ENCODE measurements around the gene KCNK1. TPM values are rescaled to one million over a fixed set of nuclear protein-coding genes. Genes with fewer than 3 reads are reported as not detected.

The KCNK1 gene
- total RNA-seq, 1 experiment from 2014 or later, result 60.6 TPM

DNA sequence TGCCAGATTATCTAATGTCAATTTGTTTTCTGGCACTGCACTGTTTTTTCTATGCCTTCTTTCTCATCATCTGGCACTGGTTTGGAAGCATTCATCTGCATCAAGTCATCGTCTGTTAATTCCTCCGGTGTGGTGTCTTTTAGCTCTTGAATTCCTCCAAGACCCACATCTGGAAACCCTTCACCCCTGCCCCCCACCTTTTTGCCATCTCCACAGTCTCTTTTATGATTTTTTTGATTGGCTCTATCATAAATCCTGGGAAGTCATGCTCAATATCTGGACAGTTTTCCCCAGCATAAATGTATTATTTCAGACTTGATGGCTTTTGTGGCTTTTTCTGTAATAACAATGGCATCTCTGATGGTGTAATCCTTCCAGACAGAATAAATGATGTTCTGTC lies 10.4 kb upstream of the KCNK1 start:
- H3K9me2 ChIP-seq (ENCODE audit: insufficient read depth), result no peaks in the 10 kb centered on the region
- no peaks in the 10 kb centered on the region for H3F3A ChIP-seq (ENCODE audit: insufficient read depth, low read depth)
- intact Hi-C loops (cut with micrococcal nuclease; ENCODE audit: unreplicated experiment), result no loop called here
- ChIA-PET POLR2A (ENCODE audit: unreplicated experiment) (no interaction called here), CTCF (no interaction called here)
- no peak overlapping the region for H2AFZ ChIP-seq
- no peak for DNase-seq
- H3K36me3 ChIP-seq (ENCODE audit: low read depth), result no peaks in the 10 kb centered on the region
- H3K27ac ChIP-seq, result no peak overlapping the region
- H3K4me2 ChIP-seq, result no peak overlapping the region
- TF ChIP-seq CTCF (conservative IDR thresholded peaks at IDR 0.05), result no peak
- TF ChIP-seq EZH2 (IDR thresholded peaks at IDR 0.05; ENCODE audit: low read depth), result no peak
- H3K9me3 ChIP-seq (ENCODE audit: insufficient read depth, low read depth), result no peaks in the 10 kb centered on the region
- no peaks in the 10 kb centered on the region for H3K79me2 ChIP-seq (ENCODE audit: low read depth)
- H4K20me1 ChIP-seq (ENCODE audit: insufficient read depth), result no peaks in the 10 kb centered on the region
- BruUV-seq (replicated peaks), result no TSS peak
- H3K4me3 ChIP-seq, result no peak overlapping the region
- H3K27me3 ChIP-seq (ENCODE audit: insufficient read depth, low read depth), result no peaks in the 10 kb centered on the region
- H3K4me1 ChIP-seq (replicated peaks; ENCODE audit: insufficient read depth), result no peaks in the 10 kb centered on the region

- Histone ChIP-seq H3K36me3 (ENCODE audit: low read depth) (no peaks in the 10 kb centered on the region), H3K9me2 (ENCODE audit: insufficient read depth) (no peaks in the 10 kb centered on the region), H3K4me3 (no peak overlapping the region), H4K20me1 (ENCODE audit: insufficient read depth) (no peaks in the 10 kb centered on the region), H3K79me2 (ENCODE audit: low read depth) (no peaks in the 10 kb centered on the region), H3F3A (ENCODE audit: insufficient read depth, low read depth) (no peaks in the 10 kb centered on the region), H3K27me3 (ENCODE audit: insufficient read depth, low read depth) (no peaks in the 10 kb centered on the region), H3K27ac (no peak overlapping the region), H3K4me1 (replicated peaks; ENCODE audit: insufficient read depth) (no peaks in the 10 kb centered on the region), H3K4me2 (no peak overlapping the region), H3K9me3 (ENCODE audit: insufficient read depth, low read depth) (no peaks in the 10 kb centered on the region), H2AFZ (no peak overlapping the region)
- no TSS peak for BruUV-seq (replicated peaks)
- ChIA-PET POLR2A (ENCODE audit: unreplicated experiment) (no interaction called here), CTCF (no interaction called here)
- DNase-seq, result no peak
- intact Hi-C loops (cut with micrococcal nuclease; ENCODE audit: unreplicated experiment), result no loop called here
- no peak for TF ChIP-seq CTCF (conservative IDR thresholded peaks at IDR 0.05)
- no peak for TF ChIP-seq EZH2 (IDR thresholded peaks at IDR 0.05; ENCODE audit: low read depth)
Measured at GRCh38 chr1:233605205-233605604, 8.7 kb upstream of the KCNK1 start.

GRCh38 chr1:233606813-233607212 lies 7.1 kb upstream of the KCNK1 start:
- POLR2A ChIA-PET (ENCODE audit: unreplicated experiment), result no interaction called here
- intact Hi-C loops (cut with micrococcal nuclease; ENCODE audit: unreplicated experiment), result no loop called here

More at GRCh38 chr1:233606813-233607212, 7.1 kb upstream of the KCNK1 start:
- no peaks in the 10 kb centered on the region for H3K4me1 ChIP-seq (replicated peaks; ENCODE audit: insufficient read depth)
- no peak overlapping the region for H2AFZ ChIP-seq
- H3K79me2 ChIP-seq (ENCODE audit: low read depth), result no peaks in the 10 kb centered on the region
- no peaks in the 10 kb centered on the region for H4K20me1 ChIP-seq (ENCODE audit: insufficient read depth)
- no peak for TF ChIP-seq CTCF (conservative IDR thresholded peaks at IDR 0.05)
- TF ChIP-seq EZH2 (IDR thresholded peaks at IDR 0.05; ENCODE audit: low read depth), result no peak
- H3K36me3 ChIP-seq (ENCODE audit: low read depth), result no peaks in the 10 kb centered on the region
- no peaks in the 10 kb centered on the region for H3K9me2 ChIP-seq (ENCODE audit: insufficient read depth)
- H3K27ac ChIP-seq, result no peak overlapping the region
- CTCF ChIA-PET, result interaction anchor here (0.5 kb wide), 1 partner anchor 44 kb away, joined by 6 read pairs; no protein-coding TSS in a partner anchor
- no peak for DNase-seq
- no peaks in the 10 kb centered on the region for H3K9me3 ChIP-seq (ENCODE audit: insufficient read depth, low read depth)
- no peaks in the 10 kb centered on the region for H3F3A ChIP-seq (ENCODE audit: insufficient read depth, low read depth)
- no peak overlapping the region for H3K4me2 ChIP-seq
- no peak overlapping the region for H3K4me3 ChIP-seq
- BruUV-seq (replicated peaks), result no TSS peak
- H3K27me3 ChIP-seq (ENCODE audit: insufficient read depth, low read depth), result no peaks in the 10 kb centered on the region
